Stimulated activated effector memory CD8-positive, alpha-beta T cell treated with anti-CD3 and anti-CD28 coated beads, Interleukin-12 subunit alpha, Interleukin-12 subunit beta, amount 100 ng/mL, for 72 hours (primary cell): ENCODE measurements around the gene TSC22D3.

Source experiments
- ATAC-seq: fragments of 150-1000 bp; cut with Tn5 transposase; 2 replicates; pipeline ENCODE4 v1.10.0; 2021
- DNase-seq, 2 donors: peaks; one replicate each; pipeline ENCODE4 v3.0.0; 2021 to 2022; ENCODE audit warnings: low spot score in 2 of 2
- H3K27ac Mint-ChIP-seq: one replicate; pipeline ENCODE4 v1.8.0; 2022; ENCODE audit warnings: mild to moderate bottlenecking, mixed read lengths
- H3K36me3 Mint-ChIP-seq: one replicate; pipeline ENCODE4 v1.8.0; 2022; ENCODE audit warnings: mild to moderate bottlenecking, mixed read lengths
- H3K4me1 Mint-ChIP-seq: one replicate; pipeline ENCODE4 v1.8.0; 2022; ENCODE audit warnings: mixed read lengths
- H3K4me3 Mint-ChIP-seq: one replicate; pipeline ENCODE4 v1.8.0; 2022; ENCODE audit warnings: mild to moderate bottlenecking, mixed read lengths
- H3K9me3 Mint-ChIP-seq: one replicate; pipeline ENCODE4 v1.8.0; 2022; ENCODE audit warnings: mixed read lengths

The TSC22D3 gene

GRCh38 chrX:107769581-107770317, 5.8 kb downstream of the TSC22D3 start:
- H3K36me3 Mint-ChIP-seq, result no peaks in the 10 kb centered on the region
- DNase-seq (no peak), ATAC-seq (peak; percentile 55)
- no peaks in the 10 kb centered on the region for H3K4me1 Mint-ChIP-seq
- H3K27ac Mint-ChIP-seq, result no peak overlapping the region
- H3K9me3 Mint-ChIP-seq, result no peaks in the 10 kb centered on the region
- no peak overlapping the region for H3K4me3 Mint-ChIP-seq

- no peak for DNase-seq
- H3K4me1 Mint-ChIP-seq, result no peaks in the 10 kb centered on the region
- H3K36me3 Mint-ChIP-seq, result no peaks in the 10 kb centered on the region
- no peak for ATAC-seq
- no peak overlapping the region for H3K27ac Mint-ChIP-seq
- no peak overlapping the region for H3K4me3 Mint-ChIP-seq
- no peaks in the 10 kb centered on the region for H3K9me3 Mint-ChIP-seq
Measured at GRCh38 chrX:107768051-107768450, 7.5 kb downstream of the TSC22D3 start.

GRCh38 chrX:107766470-107767150, 9.0 kb downstream of the TSC22D3 start:
- DNase-seq, result no peak
- no peaks in the 10 kb centered on the region for H3K36me3 Mint-ChIP-seq
- no peak overlapping the region for H3K4me3 Mint-ChIP-seq
- no peaks in the 10 kb centered on the region for H3K9me3 Mint-ChIP-seq
- no peak overlapping the region for H3K27ac Mint-ChIP-seq
- no peaks in the 10 kb centered on the region for H3K4me1 Mint-ChIP-seq
- ATAC-seq, result no peak

GRCh38 chrX:107764845-107765608, 10.6 kb downstream of the TSC22D3 start:
- DNase-seq (no peak), ATAC-seq (no peak)
- H3K27ac Mint-ChIP-seq, result no peak overlapping the region
- no peaks in the 10 kb centered on the region for H3K4me1 Mint-ChIP-seq
- H3K36me3 Mint-ChIP-seq, result no peaks in the 10 kb centered on the region
- no peaks in the 10 kb centered on the region for H3K9me3 Mint-ChIP-seq
- no peak overlapping the region for H3K4me3 Mint-ChIP-seq

- Mint-ChIP-seq H3K27ac (no peak overlapping the region), H3K36me3 (no peaks in the 10 kb centered on the region), H3K9me3 (no peaks in the 10 kb centered on the region), H3K4me1 (no peaks in the 10 kb centered on the region), H3K4me3 (no peak overlapping the region)
- no peak for DNase-seq
- ATAC-seq, result no peak
Measured at GRCh38 chrX:107763647-107764046, 11.9 kb downstream of the TSC22D3 start.

GRCh38 chrX:107760304-107761077, 15.1 kb downstream of the TSC22D3 start:
- Mint-ChIP-seq H3K4me3 (no peak overlapping the region), H3K27ac (no peak overlapping the region), H3K36me3 (no peaks in the 10 kb centered on the region), H3K4me1 (peaks cover 6% of the 10 kb centered on the region), H3K9me3 (no peaks in the 10 kb centered on the region)
- DNase-seq (no peak), ATAC-seq (no peak)

- Mint-ChIP-seq H3K27ac (peak overlapping the region; percentile 37), H3K4me1 (peaks cover 6% of the 10 kb centered on the region)
Measured at GRCh38 chrX:107758231-107758766, 17.3 kb downstream of the TSC22D3 start.

GRCh38 chrX:107755721-107756120, 19.9 kb downstream of the TSC22D3 start:
- no peaks in the 10 kb centered on the region for H3K36me3 Mint-ChIP-seq
- H3K4me1 Mint-ChIP-seq, result peaks cover 6% of the 10 kb centered on the region
- ATAC-seq (no peak), DNase-seq (no peak)
- no peaks in the 10 kb centered on the region for H3K9me3 Mint-ChIP-seq
- H3K27ac Mint-ChIP-seq, result no peak overlapping the region
- no peak overlapping the region for H3K4me3 Mint-ChIP-seq

More at GRCh38 chrX:107758231-107758766, 17.3 kb downstream of the TSC22D3 start:
- ATAC-seq (no peak), DNase-seq (no peak)
- Mint-ChIP-seq H3K9me3 (no peaks in the 10 kb centered on the region), H3K36me3 (no peaks in the 10 kb centered on the region), H3K4me3 (no peak overlapping the region)

GRCh38 chrX:107753187-107753586, 22.4 kb downstream of the TSC22D3 start:
- ATAC-seq (no peak), DNase-seq (no peak)
- Mint-ChIP-seq H3K4me3 (no peak overlapping the region), H3K4me1 (peaks cover 6% of the 10 kb centered on the region), H3K27ac (no peak overlapping the region), H3K36me3 (no peaks in the 10 kb centered on the region), H3K9me3 (no peaks in the 10 kb centered on the region)

GRCh38 chrX:107752714-107753113, 22.9 kb downstream of the TSC22D3 start:
- Mint-ChIP-seq H3K27ac (no peak overlapping the region), H3K9me3 (no peaks in the 10 kb centered on the region), H3K4me3 (no peak overlapping the region), H3K4me1 (peaks cover 1% of the 10 kb centered on the region), H3K36me3 (no peaks in the 10 kb centered on the region)
- no peak for ATAC-seq
- DNase-seq, result no peak

- Mint-ChIP-seq H3K9me3 (no peaks in the 10 kb centered on the region), H3K4me3 (no peak overlapping the region), H3K4me1 (no peaks in the 10 kb centered on the region), H3K27ac (no peak overlapping the region), H3K36me3 (no peaks in the 10 kb centered on the region)
- ATAC-seq (no peak), DNase-seq (no peak)
Measured at GRCh38 chrX:107752043-107752442, 23.5 kb downstream of the TSC22D3 start.

- Mint-ChIP-seq H3K36me3 (no peaks in the 10 kb centered on the region), H3K4me1 (no peaks in the 10 kb centered on the region), H3K27ac (no peak overlapping the region), H3K4me3 (no peak overlapping the region), H3K9me3 (no peaks in the 10 kb centered on the region)
- DNase-seq (no peak), ATAC-seq (no peak)
Measured at GRCh38 chrX:107750861-107751445, 24.6 kb downstream of the TSC22D3 start.

- no peak for DNase-seq
- no peak overlapping the region for H3K4me3 Mint-ChIP-seq
- H3K36me3 Mint-ChIP-seq, result no peaks in the 10 kb centered on the region
- no peaks in the 10 kb centered on the region for H3K4me1 Mint-ChIP-seq
- no peaks in the 10 kb centered on the region for H3K9me3 Mint-ChIP-seq
- no peak for ATAC-seq
- no peak overlapping the region for H3K27ac Mint-ChIP-seq
Measured at GRCh38 chrX:107750263-107750662, 25.3 kb downstream of the TSC22D3 start.

GRCh38 chrX:107748506-107748905, 27.1 kb downstream of the TSC22D3 start:
- DNase-seq (no peak), ATAC-seq (no peak)
- no peak overlapping the region for H3K4me3 Mint-ChIP-seq
- no peaks in the 10 kb centered on the region for H3K36me3 Mint-ChIP-seq
- H3K27ac Mint-ChIP-seq, result no peak overlapping the region
- no peaks in the 10 kb centered on the region for H3K4me1 Mint-ChIP-seq
- no peaks in the 10 kb centered on the region for H3K9me3 Mint-ChIP-seq
